ENCODE measurements around the gene ZBTB4.

The ZBTB4 gene

GRCh38 chr17:7440113-7440833, 39.2 kb downstream of the ZBTB4 start:
- DNase-seq (ENCODE audit: low read depth in 2 of 2), result no peak

GRCh38 chr17:7439462-7440112, 39.8 kb downstream of the ZBTB4 start, which contains the start of gene FGF11:
FGF11 (plus strand) TSS chr17:7439512; CDS start chr17:7439621, 109 bp downstream.
- DNase-seq (ENCODE audit: low read depth in 2 of 2), result no peak

GRCh38 chr17:7438656-7439460, 40.6 kb downstream of the ZBTB4 start:
- DNase-seq (ENCODE audit: low read depth in 2 of 2), result no peak

GRCh38 chr17:7437950-7438614, 41.3 kb downstream of the ZBTB4 start:
- peak; percentile 16 to 33 for DNase-seq (ENCODE audit: low read depth in 2 of 2)

DNA sequence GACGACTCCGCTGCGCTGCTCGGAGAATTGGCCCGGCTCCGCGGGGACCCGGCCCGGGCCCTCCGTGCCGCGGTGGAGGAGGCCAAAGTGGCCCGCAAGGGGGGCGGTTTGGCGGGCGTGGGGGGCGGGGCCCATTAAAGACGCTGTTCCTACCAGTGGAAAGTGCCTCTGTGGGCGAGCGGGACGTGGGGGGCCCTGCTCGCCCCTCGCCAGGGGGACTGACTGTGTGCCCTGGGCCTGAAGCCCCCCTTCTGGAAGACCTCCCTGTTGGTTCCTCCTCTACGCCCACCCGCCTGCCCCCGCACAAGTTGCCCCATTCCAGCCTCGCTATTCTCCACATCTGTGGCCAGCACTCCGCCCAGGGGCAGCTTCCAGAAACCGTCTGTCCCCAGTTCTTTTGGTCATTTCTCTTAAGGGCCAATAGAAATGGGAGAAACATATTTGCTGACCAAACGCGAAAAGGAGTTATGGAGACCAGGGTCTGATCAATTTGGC, 42.0 kb downstream of the ZBTB4 start:
- DNase-seq (ENCODE audit: low read depth in 2 of 2), result no peak

DNA sequence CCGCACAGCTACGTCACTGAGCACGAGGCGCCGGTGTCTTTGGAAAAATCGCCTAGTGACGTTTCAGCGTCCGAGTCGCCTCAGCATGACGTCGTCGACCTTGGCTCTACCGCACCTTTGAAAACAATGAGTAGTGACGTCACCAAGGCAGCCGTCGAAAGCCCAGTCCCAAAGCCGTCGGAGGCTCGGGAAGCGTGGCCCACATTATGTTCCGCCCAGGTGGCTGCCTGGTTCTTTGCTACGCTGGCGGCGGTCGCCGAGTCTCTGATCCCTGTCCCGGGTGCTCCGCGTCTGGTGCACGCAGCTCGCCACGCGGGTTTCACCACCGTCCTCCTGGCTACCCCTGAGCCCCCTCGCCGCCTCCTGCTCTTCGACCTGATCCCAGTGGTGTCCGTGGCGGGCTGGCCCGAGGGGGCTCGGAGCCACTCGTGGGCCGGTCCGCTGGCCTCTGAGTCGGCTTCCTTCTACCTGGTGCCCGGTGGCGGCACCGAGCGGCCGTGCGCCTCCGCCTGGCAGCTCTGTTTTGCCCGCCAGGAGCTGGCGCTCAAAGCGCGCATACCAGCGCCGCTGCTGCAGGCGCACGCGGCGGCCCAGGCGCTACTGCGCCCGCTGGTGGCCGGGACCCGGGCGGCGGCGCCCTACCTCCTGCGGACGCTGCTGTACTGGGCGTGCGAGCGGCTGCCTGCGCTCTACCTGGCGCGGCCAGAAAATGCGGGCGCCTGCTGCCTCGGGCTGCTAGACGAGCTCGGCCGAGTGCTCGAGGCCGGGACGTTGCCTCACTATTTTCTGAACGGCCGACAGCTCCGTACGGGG, 42.7 kb downstream of the ZBTB4 start:
- peak; percentile 59 to 61 for DNase-seq (ENCODE audit: low read depth in 2 of 2)

DNA sequence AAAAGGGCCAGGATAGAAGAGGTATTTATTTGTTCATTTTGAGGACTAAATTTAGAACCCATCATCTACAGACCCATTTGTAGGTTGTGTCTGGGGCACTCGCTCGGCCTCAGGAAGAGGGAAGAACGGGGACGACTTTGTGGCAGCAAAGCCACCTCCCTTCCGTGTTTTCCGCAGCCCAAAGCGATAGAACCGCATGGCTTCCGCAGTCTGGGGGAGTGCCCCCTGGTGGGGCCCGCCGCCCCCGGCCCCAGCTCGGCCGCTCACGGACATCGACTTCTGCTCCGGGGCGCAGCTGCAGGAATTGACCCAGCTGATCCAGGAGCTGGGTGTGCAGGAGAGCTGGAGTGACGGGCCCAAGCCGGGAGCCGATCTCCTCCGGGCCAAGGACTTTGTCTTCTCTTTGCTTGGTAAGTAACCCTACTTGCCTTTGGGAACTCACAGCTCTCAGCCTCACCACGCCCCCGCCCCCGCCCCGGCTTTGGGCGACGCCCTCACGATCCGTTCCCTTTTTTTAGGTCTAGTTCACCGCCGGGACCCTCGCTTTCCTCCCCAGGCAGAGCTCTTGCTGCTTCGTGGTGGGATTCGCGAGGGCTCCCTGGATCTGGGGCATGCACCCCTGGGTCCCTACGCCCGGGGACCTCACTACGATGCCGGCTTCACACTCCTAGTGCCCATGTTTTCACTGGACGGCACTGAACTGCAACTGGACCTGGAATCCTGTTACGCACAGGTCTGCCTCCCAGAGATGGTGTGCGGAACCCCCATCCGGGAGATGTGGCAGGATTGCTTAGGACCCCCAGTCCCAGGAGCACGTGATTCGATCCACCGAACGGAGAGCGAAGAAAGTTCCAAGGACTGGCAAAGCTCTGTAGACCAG, 43.5 kb downstream of the ZBTB4 start:
- DNase-seq (ENCODE audit: low read depth in 2 of 2), result peak in 1 of 2 donors; percentile 30

- DNase-seq (ENCODE audit: low read depth in 2 of 2), result no peak
These were observed 47.1 kb downstream of the ZBTB4 start for GRCh38 chr17:7432296-7432695.

GRCh38 chr17:7431231-7431630, 48.2 kb downstream of the ZBTB4 start:
- DNase-seq (ENCODE audit: low read depth in 2 of 2), result no peak

DNA sequence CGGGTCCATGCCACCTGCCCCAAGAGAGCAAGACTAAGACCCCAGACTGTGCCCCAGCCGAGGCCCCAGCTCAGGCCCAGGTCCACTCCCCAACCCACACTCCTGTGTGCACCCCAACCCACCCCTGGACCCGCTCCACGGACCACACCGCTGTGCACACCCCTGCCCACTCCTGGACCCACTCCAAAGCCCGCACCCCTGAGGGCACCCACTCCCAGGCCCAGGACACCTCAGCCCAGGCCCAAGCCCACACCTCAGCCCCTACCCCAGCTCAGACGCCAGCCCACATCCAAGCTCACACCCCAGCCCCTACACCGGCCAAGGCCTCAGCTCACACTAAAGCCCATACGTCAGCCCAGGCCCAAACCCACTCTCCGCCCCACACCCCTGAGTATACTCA, 49.7 kb downstream of the ZBTB4 start:
- no peak for DNase-seq (ENCODE audit: low read depth in 2 of 2)

GRCh38 chr17:7428557-7428956, 50.9 kb downstream of the ZBTB4 start, which contains the start of gene SPEM3:
SPEM3 (plus strand) TSS chr17:7428857; CDS start chr17:7428903, 46 bp downstream.
- DNase-seq (ENCODE audit: low read depth in 2 of 2), result no peak

DNA sequence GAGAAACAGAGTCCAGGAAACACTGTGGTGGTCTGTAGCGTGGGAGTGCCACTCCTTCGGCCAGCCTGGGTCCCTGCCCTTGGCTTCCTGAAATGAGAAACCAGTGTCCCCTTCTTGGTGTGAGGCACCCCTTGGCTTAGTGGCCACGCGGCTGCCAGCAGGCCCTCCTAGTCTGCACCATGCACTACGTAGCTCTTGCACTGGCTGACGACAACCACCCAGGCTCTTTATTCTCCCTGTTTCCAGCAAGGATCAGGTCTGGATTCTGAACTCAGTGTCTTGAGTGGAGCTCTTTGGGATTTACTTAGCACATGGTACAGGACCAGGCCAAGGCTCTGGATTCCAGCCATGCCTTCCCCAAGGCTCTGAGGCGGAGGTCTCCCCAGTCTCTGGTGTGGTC, 51.9 kb downstream of the ZBTB4 start:
- DNase-seq (ENCODE audit: low read depth in 2 of 2), result no peak

DNA sequence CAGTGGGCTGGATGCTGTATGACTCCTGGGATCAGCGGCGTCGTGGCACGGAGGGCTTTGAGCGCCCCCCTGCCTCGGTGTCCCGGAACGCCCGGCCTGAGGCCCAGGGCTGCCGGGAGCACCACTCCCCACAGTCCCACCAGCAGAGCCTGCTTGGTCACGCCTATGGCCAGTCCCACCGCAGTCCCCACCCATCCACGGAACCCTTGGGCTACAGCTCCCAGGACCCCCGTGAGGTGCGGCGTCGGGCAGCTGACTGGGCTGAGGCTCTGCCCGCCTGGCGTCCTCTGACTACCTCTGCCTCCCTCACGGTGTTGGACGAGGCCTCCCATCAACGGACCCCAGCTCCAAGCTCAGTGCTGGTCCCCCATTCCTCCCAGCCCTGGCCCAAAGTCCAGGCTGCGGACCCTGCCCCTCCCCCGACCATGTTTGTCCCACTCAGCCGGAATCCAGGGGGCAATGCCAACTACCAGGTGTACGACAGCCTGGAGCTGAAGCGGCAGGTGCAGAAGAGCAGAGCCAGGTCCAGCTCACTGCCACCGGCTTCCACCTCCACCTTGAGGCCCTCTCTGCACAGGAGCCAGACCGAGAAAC, 52.4 kb downstream of the ZBTB4 start:
- no peak for DNase-seq (ENCODE audit: low read depth in 2 of 2)

GRCh38 chr17:7426203-7426863, 53.1 kb downstream of the ZBTB4 start:
- DNase-seq (ENCODE audit: low read depth in 2 of 2), result no peak

- no peak for DNase-seq (ENCODE audit: low read depth in 2 of 2)
These were observed 53.7 kb downstream of the ZBTB4 start for GRCh38 chr17:7425756-7426155.

GRCh38 chr17:7425316-7425715, 54.1 kb downstream of the ZBTB4 start, which contains the start of gene SPEM2:
SPEM2 (plus strand) TSS chr17:7425616; CDS start chr17:7425689, 73 bp downstream.
- DNase-seq (ENCODE audit: low read depth in 2 of 2), result no peak

DNA sequence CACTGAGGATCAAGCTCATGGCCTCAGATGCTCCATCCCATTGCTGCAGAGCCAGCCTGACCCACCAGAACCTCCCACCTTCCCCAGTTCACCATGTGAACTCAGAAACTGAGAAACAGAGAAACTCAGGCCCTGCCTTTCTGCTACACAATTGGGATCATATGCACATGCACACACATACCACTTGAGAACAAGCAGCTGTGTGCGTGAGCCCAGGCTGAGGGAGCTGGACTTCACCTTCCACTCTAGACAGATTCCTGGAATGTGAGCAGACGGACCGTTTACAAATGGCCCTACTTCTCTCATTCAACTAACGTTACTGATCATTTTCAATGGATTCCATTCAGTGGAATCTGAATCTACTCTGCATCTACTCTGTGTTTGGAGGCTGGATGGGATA, 55.8 kb downstream of the ZBTB4 start:
- DNase-seq (ENCODE audit: low read depth in 2 of 2), result no peak

GRCh38 chr17:7421186-7421585, 58.2 kb downstream of the ZBTB4 start:
- DNase-seq (ENCODE audit: low read depth in 2 of 2), result no peak

Measured in activated CD8-positive, alpha-beta memory T cell treated with anti-CD3 and anti-CD28 coated beads for 4 hours (primary cell).